Caco-2 (cell line): ENCODE measurements around the gene HEPHL1. TPM values are rescaled to one million over a fixed set of nuclear protein-coding genes. Genes with fewer than 3 reads are reported as not detected.

Experiments used
- BruUV-seq: library from RNA; stranded (reverse); fragments of 400-500 nt; replicated peaks from 2 replicates; lab custom pipeline; 2021; lab: Mats Ljungman, UMichigan
- CTCF ChIA-PET: fragments of 300-600 bp; sonication (Branson Sonifier 250); formaldehyde crosslinking; loops from one replicate; lab custom pipeline; 2022; ENCODE audit warnings: antibody characterized with exemption; lab: Charles Lee
- POLR2A ChIA-PET: fragments of 300-600 bp; sonication (Branson Sonifier 250); formaldehyde crosslinking; loops from one replicate; lab custom pipeline; 2022; ENCODE audit warnings: antibody characterized with exemption; lab: Charles Lee
- DNase-seq, 2 experiments: peaks; one replicate each; pipeline versions ENCODE4 v3.0.0 to v3.0.0-alpha.2; 2020 to 2022
- H3K27me3 ChIP-seq: replicated peaks from 2 replicates; pipeline ENCODE4 v1.6.0; 2011; ENCODE audit warnings: low read length; ENCODE audit not compliant: control insufficient read depth, insufficient read depth
- H3K36me3 ChIP-seq: 2 replicates; pipeline ENCODE4 v1.5.1; 2011; ENCODE audit warnings: low read length; ENCODE audit not compliant: control insufficient read depth, insufficient read depth
- H3K4me1 ChIP-seq: fragments of 250-450 bp; sonication (Bioruptor Pico); 2 replicates; pipeline ENCODE4 v1.5.1; 2020; ENCODE audit warnings: mild to moderate bottlenecking
- H3K4me3 ChIP-seq: 2 replicates; pipeline ENCODE4 v1.5.1; 2011; ENCODE audit warnings: low read depth, mild to moderate bottlenecking, control low read depth, low read length
- H3K9me3 ChIP-seq: fragments of 250-450 bp; sonication (Bioruptor Pico); 2 replicates; pipeline ENCODE4 v1.5.1; 2020; ENCODE audit warnings: mild to moderate bottlenecking, moderate library complexity
- H3K27ac Mint-ChIP-seq: one replicate; pipeline ENCODE4 v1.8.0; 2022; ENCODE audit warnings: mixed read lengths; ENCODE audit not compliant: unreplicated experiment
- H3K27me3 Mint-ChIP-seq: one replicate; pipeline ENCODE4 v1.8.0; 2022; ENCODE audit warnings: mixed read lengths; ENCODE audit not compliant: insufficient read depth, unreplicated experiment
- H3K36me3 Mint-ChIP-seq: one replicate; pipeline ENCODE4 v1.8.0; 2022; ENCODE audit warnings: mild to moderate bottlenecking, mixed read lengths; ENCODE audit not compliant: insufficient read depth, unreplicated experiment
- H3K4me1 Mint-ChIP-seq: one replicate; pipeline ENCODE4 v1.8.0; 2022; ENCODE audit warnings: low read depth, mixed read lengths; ENCODE audit not compliant: unreplicated experiment
- H3K4me3 Mint-ChIP-seq: one replicate; pipeline ENCODE4 v1.8.0; 2022; ENCODE audit warnings: mild to moderate bottlenecking, moderate library complexity, mixed read lengths; ENCODE audit not compliant: unreplicated experiment
- H3K9me3 Mint-ChIP-seq: one replicate; pipeline ENCODE4 v1.8.0; 2022; ENCODE audit warnings: mixed read lengths; ENCODE audit not compliant: unreplicated experiment
- CTCF ChIP-seq, 2 experiments: fragments of 200-600 bp in 1 of 2; IDR thresholded peaks; 1 replicate in 1 of 2; 2 replicates in 1 of 2; pipeline versions ENCODE4 v1.5.1 to v1.8.0; 2011 to 2022; ENCODE audit warnings: antibody characterized with exemption in 1 of 2, control low read depth in 1 of 2, inconsistent platforms in 1 of 2, low read depth in 1 of 2, low read length in 1 of 2, mild to moderate bottlenecking in 1 of 2, moderate library complexity in 1 of 2; ENCODE audit not compliant: insufficient read depth in 1 of 2, severe bottlenecking in 1 of 2, unreplicated experiment in 1 of 2
- intact Hi-C: fragments of 100-400 bp; cut with micrococcal nuclease; formaldehyde crosslinking; loops from one replicate; pipeline ENCODE4 v1.10.0; 2022; ENCODE audit not compliant: unreplicated experiment
- total RNA-seq: library from RNA; stranded (reverse); gene quantifications from 2 replicates; pipeline ENCODE4 v1.2.3, GENCODE V29; 2022

The HEPHL1 gene
- total RNA-seq, 1 experiment from 2014 or later: not detected

- no peak overlapping the region for H3K4me3 ChIP-seq
- Mint-ChIP-seq H3K4me1 (no peaks in the 10 kb centered on the region), H3K4me3 (no peak overlapping the region), H3K36me3 (no peaks in the 10 kb centered on the region), H3K27me3 (peaks cover 4% of the 10 kb centered on the region), H3K9me3 (no peaks in the 10 kb centered on the region), H3K27ac (no peak overlapping the region)
- DNase-seq: no peak
- TF ChIP-seq CTCF (IDR thresholded peaks at IDR 0.05; ENCODE audit: insufficient read depth in 1 of 2, low read depth in 1 of 2, low read length in 1 of 2, severe bottlenecking in 1 of 2, unreplicated experiment in 1 of 2): no peak
- CTCF ChIA-PET: no interaction called here
- no TSS peak for BruUV-seq
- POLR2A ChIA-PET: no interaction called here
- intact Hi-C loops: no loop called here
- H3K36me3 ChIP-seq: no peaks in the 10 kb centered on the region
- no peaks in the 10 kb centered on the region for H3K27me3 ChIP-seq
- no peaks in the 10 kb centered on the region for H3K4me1 ChIP-seq
- no peaks in the 10 kb centered on the region for H3K9me3 ChIP-seq
Measured at GRCh38 chr11:94100253-94100652, 79.1 kb downstream of the HEPHL1 start.

- no peaks in the 10 kb centered on the region for H3K27me3 Mint-ChIP-seq
- H3K36me3 Mint-ChIP-seq: no peaks in the 10 kb centered on the region
- no peak for DNase-seq
- no peak overlapping the region for H3K27ac Mint-ChIP-seq
- intact Hi-C loops: no loop called here
- ChIA-PET CTCF (no interaction called here), POLR2A (no interaction called here)
- no peaks in the 10 kb centered on the region for H3K4me1 Mint-ChIP-seq
- H3K9me3 ChIP-seq: peaks cover 5% of the 10 kb centered on the region
- TF ChIP-seq CTCF (IDR thresholded peaks at IDR 0.05; ENCODE audit: insufficient read depth in 1 of 2, low read depth in 1 of 2, low read length in 1 of 2, severe bottlenecking in 1 of 2, unreplicated experiment in 1 of 2): no peak
- H3K27me3 ChIP-seq: no peaks in the 10 kb centered on the region; the same call in 1 of the 2 replicates
- H3K4me1 ChIP-seq: no peaks in the 10 kb centered on the region
- no peaks in the 10 kb centered on the region for H3K9me3 Mint-ChIP-seq
- no peaks in the 10 kb centered on the region for H3K36me3 ChIP-seq
- no peak overlapping the region for H3K4me3 Mint-ChIP-seq
- H3K4me3 ChIP-seq: no peak overlapping the region
- BruUV-seq: no TSS peak
Measured at GRCh38 chr11:94103471-94103870, 82.3 kb downstream of the HEPHL1 start.

- TF ChIP-seq CTCF (IDR thresholded peaks at IDR 0.05; ENCODE audit: insufficient read depth in 1 of 2, low read depth in 1 of 2, low read length in 1 of 2, severe bottlenecking in 1 of 2, unreplicated experiment in 1 of 2): no peak
- Mint-ChIP-seq H3K4me1 (no peaks in the 10 kb centered on the region), H3K27ac (no peak overlapping the region), H3K36me3 (no peaks in the 10 kb centered on the region), H3K4me3 (no peak overlapping the region), H3K9me3 (no peaks in the 10 kb centered on the region), H3K27me3 (no peaks in the 10 kb centered on the region)
- intact Hi-C loops: no loop called here
- no peaks in the 10 kb centered on the region for H3K4me1 ChIP-seq
- H3K27me3 ChIP-seq: no peaks in the 10 kb centered on the region; the same call in 1 of the 2 replicates
- H3K9me3 ChIP-seq: peaks cover 18% of the 10 kb centered on the region
- no TSS peak for BruUV-seq
- ChIA-PET POLR2A (no interaction called here), CTCF (interaction anchor here (1.7 kb wide), 1 partner anchor 209 kb away, joined by 7 read pairs; no protein-coding TSS in a partner anchor)
- no peaks in the 10 kb centered on the region for H3K36me3 ChIP-seq
- no peak overlapping the region for H3K4me3 ChIP-seq
- DNase-seq: no peak
Measured at GRCh38 chr11:94104734-94105133, 83.6 kb downstream of the HEPHL1 start.
